Panc1 (cell line): ENCODE data around the gene DAB1. TPM values are rescaled to one million over a fixed set of nuclear protein-coding genes. Genes with fewer than 3 reads are reported as not detected.

ENCODE experiments used
- ATAC-seq: fragments of 200-7000 bp; cut with Tn5 transposase; 2 replicates; pipeline ENCODE4 v1.9.1; 2020; ENCODE audit warnings: mild to moderate bottlenecking, moderate library complexity
- BruUV-seq: library from RNA; stranded (reverse); fragments of 400-500 nt; replicated peaks from 2 replicates; lab custom pipeline; 2021; lab: Mats Ljungman, UMichigan
- CTCF ChIA-PET: fragments of 300-600 bp; sonication (Branson Sonifier 250); formaldehyde crosslinking; loops from one replicate; lab custom pipeline; 2022; ENCODE audit warnings: antibody characterized with exemption; lab: Charles Lee
- POLR2A ChIA-PET: fragments of 300-600 bp; sonication (Branson Sonifier 250); formaldehyde crosslinking; loops from one replicate; lab custom pipeline; 2022; ENCODE audit warnings: antibody characterized with exemption; lab: Charles Lee
- DNase-seq: peaks from one replicate; pipeline ENCODE4 v3.0.0-alpha.2; 2010; ENCODE audit warnings: low read depth, low spot score
- H3K27ac ChIP-seq: 2 replicates; pipeline ENCODE4 v1.5.1; 2011; ENCODE audit warnings: mild to moderate bottlenecking, low read length, inconsistent platforms
- H3K27me3 ChIP-seq: fragments of 200-500 bp; sonication (Bioruptor generic); 2 replicates; pipeline ENCODE4 v1.6.0; 2014; ENCODE audit warnings: low read length, inconsistent platforms; ENCODE audit not compliant: control insufficient read depth, insufficient read depth
- H3K36me3 ChIP-seq: fragments of 200-500 bp; sonication (Bioruptor generic); 2 replicates; pipeline ENCODE4 v1.5.1; 2014; ENCODE audit warnings: inconsistent platforms, mild to moderate bottlenecking, low read length, moderate library complexity; ENCODE audit not compliant: control insufficient read depth, insufficient read depth
- H3K4me1 ChIP-seq: 2 replicates; pipeline ENCODE4 v1.5.1; 2011; ENCODE audit warnings: inconsistent platforms, mild to moderate bottlenecking, low read length, moderate library complexity; ENCODE audit not compliant: control insufficient read depth, insufficient read depth
- H3K4me3 ChIP-seq, 2 experiments: 2 replicates each; pipeline ENCODE4 v1.5.1; 2011 to 2012; ENCODE audit warnings: low read depth in 2 of 2, low read length in 2 of 2, mild to moderate bottlenecking in 2 of 2, inconsistent platforms in 1 of 2, moderate library complexity in 1 of 2
- H3K9me3 ChIP-seq: fragments of 200-500 bp; sonication (Bioruptor generic); 2 replicates; pipeline ENCODE4 v1.5.1; 2014; ENCODE audit warnings: low read depth, mild to moderate bottlenecking, inconsistent platforms, low read length, moderate library complexity; ENCODE audit not compliant: control insufficient read depth, insufficient read depth
- CTCF ChIP-seq: fragments of 450-650 bp; IDR thresholded peaks from 2 replicates; pipeline ENCODE4 v1.5.1; 2017; ENCODE audit warnings: mild to moderate bottlenecking
- POLR2AphosphoS5 ChIP-seq: IDR thresholded peaks from 2 replicates; pipeline ENCODE4 v1.6.1; 2012; ENCODE audit warnings: mild to moderate bottlenecking, low read depth, low read length, moderate library complexity
- REST ChIP-seq, 2 experiments: IDR thresholded peaks; 2 replicates each; pipeline ENCODE4 v1.6.1; 2011 to 2012; ENCODE audit warnings: low read depth in 2 of 2, control low read depth in 1 of 2, low read length in 1 of 2, mild to moderate bottlenecking in 1 of 2, moderate library complexity in 1 of 2; ENCODE audit not compliant: insufficient read depth in 1 of 2
- SIN3A ChIP-seq: IDR thresholded peaks from 2 replicates; pipeline ENCODE4 v1.6.1; 2012; ENCODE audit warnings: low read depth, mild to moderate bottlenecking, low read length, moderate library complexity, borderline replicate concordance; ENCODE audit not compliant: insufficient read depth
- TCF7L2 ChIP-seq: IDR thresholded peaks from 2 replicates; pipeline ENCODE4 v1.6.1; 2011; ENCODE audit warnings: mild to moderate bottlenecking, low read depth, low read length, inconsistent platforms
- in situ Hi-C: cut with HindIII; loops from 2 replicates; pipeline ENCODE4 v1.10.0; 2016; ENCODE audit warnings: low sequenced_read_pairs, low pct_unique_long_range_greater_than_20kb
- intact Hi-C: fragments of 100-400 bp; cut with micrococcal nuclease; formaldehyde crosslinking; loops from one replicate; pipeline ENCODE4 v1.10.0; 2022; ENCODE audit not compliant: unreplicated experiment
- total RNA-seq: library from RNA; stranded (reverse); gene quantifications from one replicate; pipeline ENCODE4 v1.2.1, GENCODE V29; 2021; ENCODE audit not compliant: unreplicated experiment

The DAB1 gene
- total RNA-seq, 1 experiment from 2014 or later = 0.05 TPM

GRCh38 chr1:57061369-57061768 is 362.5 kb downstream of the DAB1 start:
- in situ Hi-C loops = no loop called here
- H3K27me3 ChIP-seq = 0 out of 2 replicates have a peak, but pooled peaks cover 4% of the 10 kb centered on the region
- no peak overlapping the region for H3K27ac ChIP-seq
- H3K9me3 ChIP-seq = no peaks in the 10 kb centered on the region
- no TSS peak for BruUV-seq
- CTCF ChIA-PET = interaction anchor here (0.8 kb wide), 1 partner anchor 1325 kb away, joined by 5 read pairs; no protein-coding TSS in a partner anchor
- no peak overlapping the region for H3K4me3 ChIP-seq
- H3K4me1 ChIP-seq = no peaks in the 10 kb centered on the region
- DNase-seq (no peak), ATAC-seq (no peak)
- intact Hi-C loops = loop anchor here (10.0 kb wide), 1 partner anchor 227 kb away; no protein-coding TSS in a partner anchor
- TF ChIP-seq TCF7L2 (no peak), CTCF (peak; percentile 15)
- no peaks in the 10 kb centered on the region for H3K36me3 ChIP-seq
- POLR2A ChIA-PET = no interaction called here

GRCh38 chr1:57060451-57060850 is 363.4 kb downstream of the DAB1 start:
- no peaks in the 10 kb centered on the region for H3K36me3 ChIP-seq
- DNase-seq = no peak
- H3K9me3 ChIP-seq = no peaks in the 10 kb centered on the region
- H3K27ac ChIP-seq = no peak overlapping the region
- H3K4me3 ChIP-seq = no peak overlapping the region
- TF ChIP-seq SIN3A (no peak), REST (IDR thresholded peaks at IDR 0.05; ENCODE audit: insufficient read depth in 1 of 2, low read depth in 2 of 2, low read length in 1 of 2) (no peak), POLR2AphosphoS5 (no peak), CTCF (no peak), TCF7L2 (no peak)
- H3K4me1 ChIP-seq = no peaks in the 10 kb centered on the region
- in situ Hi-C loops = no loop called here
- intact Hi-C loops = loop anchor here (10.0 kb wide), 1 partner anchor 226 kb away; no protein-coding TSS in a partner anchor
- BruUV-seq = no TSS peak
- CTCF ChIA-PET = no interaction called here
- H3K27me3 ChIP-seq = 0 out of 2 replicates have a peak, but pooled peaks cover 4% of the 10 kb centered on the region
- POLR2A ChIA-PET = no interaction called here
- ATAC-seq = no peak
